Common myeloid progenitor, CD34-positive (primary cell): ENCODE data around the gene ZNF750.
A peak's percentile ranks its signal among the peaks of the same experiment; 100 is the strongest.

Source experiments
- CTCF ChIA-PET: fragments of 350-600 bp; sonication (Branson Sonifier 250); formaldehyde crosslinking; loops from one replicate; lab custom pipeline; 2021; ENCODE audit warnings: antibody characterized with exemption; lab: Charles Lee
- POLR2A ChIA-PET: fragments of 350-600 bp; sonication (Branson Sonifier 250); formaldehyde crosslinking; loops from one replicate; lab custom pipeline; 2021; ENCODE audit warnings: antibody characterized with exemption; lab: Charles Lee
- DNase-seq, 3 donors: peaks; one replicate each; pipeline versions ENCODE4 v3.0.0 to v3.0.0-alpha.2; 2013
- H3K27ac ChIP-seq, 2 experiments: 1 replicate in 1 of 2; 2 replicates in 1 of 2; pipeline ENCODE4 v1.7.0; 2013; ENCODE audit warnings: inconsistent platforms in 2 of 2, low read length in 2 of 2, mild to moderate bottlenecking in 2 of 2, low read depth in 1 of 2, moderate library complexity in 1 of 2; ENCODE audit not compliant: severe bottlenecking in 2 of 2, insufficient read depth in 1 of 2, poor library complexity in 1 of 2
- H3K27me3 ChIP-seq, 5 experiments: replicated peaks in 2 of 5; 1 replicate in 3 of 5; 2 replicates in 2 of 5; pipeline versions ENCODE4 v1.6.1 to v1.7.0; 2013; ENCODE audit warnings: low read length in 4 of 5, mild to moderate bottlenecking in 2 of 5, moderate library complexity in 2 of 5, inconsistent platforms in 1 of 5; ENCODE audit not compliant: insufficient read depth in 5 of 5, control insufficient read depth in 4 of 5
- H3K36me3 ChIP-seq, 4 experiments: 1 replicate in 2 of 4; 2 replicates in 2 of 4; pipeline versions ENCODE4 v1.6.1 to v1.7.0; 2013; ENCODE audit warnings: low read length in 3 of 4, control low read depth in 1 of 4, mild to moderate bottlenecking in 1 of 4; ENCODE audit not compliant: control insufficient read depth in 4 of 4, insufficient read depth in 4 of 4
- H3K4me1 ChIP-seq, 4 experiments: 1 replicate in 3 of 4; 2 replicates in 1 of 4; pipeline versions ENCODE4 v1.6.1 to v1.7.1; 2013; ENCODE audit warnings: low read length in 3 of 4, mild to moderate bottlenecking in 3 of 4, control low read depth in 1 of 4, inconsistent platforms in 1 of 4, moderate library complexity in 1 of 4; ENCODE audit not compliant: control insufficient read depth in 4 of 4, insufficient read depth in 4 of 4; ENCODE audit errors: control extremely low read depth in 1 of 4
- H3K4me3 ChIP-seq, 7 experiments: 1 replicate in 4 of 7; 2 replicates in 3 of 7; pipeline versions ENCODE4 v1.5.1 to v1.7.0; 2013; ENCODE audit warnings: mild to moderate bottlenecking in 7 of 7, low read length in 6 of 7, moderate library complexity in 6 of 7, inconsistent platforms in 2 of 7, low read depth in 2 of 7, control low read depth in 1 of 7; ENCODE audit not compliant: insufficient read depth in 4 of 7, control insufficient read depth in 1 of 7; ENCODE audit errors: extremely low read depth in 1 of 7
- H3K9me3 ChIP-seq, 5 experiments: 1 replicate in 4 of 5; 2 replicates in 1 of 5; pipeline versions ENCODE4 v1.6.1 to v1.7.1; 2013; ENCODE audit warnings: low read length in 4 of 5, mild to moderate bottlenecking in 2 of 5, inconsistent platforms in 1 of 5, low read depth in 1 of 5, moderate library complexity in 1 of 5; ENCODE audit not compliant: control insufficient read depth in 4 of 5, insufficient read depth in 2 of 5; ENCODE audit errors: control extremely low read depth in 1 of 5
- WGBS: methylation state at CpG from one replicate; pipeline ENCODE4 v1.1.5; 2013; ENCODE audit not compliant: insufficient coverage; 5-methylcytosine and 5-hydroxymethylcytosine counted together

ZNF750 gene

GRCh38 chr17:82820278-82821251, 19.3 kb downstream of the ZNF750 start:
- H3K36me3 ChIP-seq = peaks cover 7 to 52% (median 33%) of the 10 kb centered on the region in 4 experiments
- ChIA-PET CTCF (interaction anchor here (0.6 to 1.1 kb wide), 3 partner anchors 29 to 132 kb away, joined by 3 read pairs; no protein-coding TSS in a partner anchor), POLR2A (no interaction called here)
- H3K4me3 ChIP-seq = no peak overlapping the region
- H3K27ac ChIP-seq = no peak overlapping the region
- DNase-seq = peak; percentile 13 to 57 (median 50)
- H3K9me3 ChIP-seq = peaks cover 4 to 33% (median 17%) of the 10 kb centered on the region in 5 experiments
- no peaks in the 10 kb centered on the region for H3K27me3 ChIP-seq
- peaks cover 0 to under 1% (median 0%) of the 10 kb centered on the region in 4 experiments for H3K4me1 ChIP-seq
- 98% methylated on average over 4 of the region's 5 CpGs for WGBS

GRCh38 chr17:82817947-82818346, 21.9 kb downstream of the ZNF750 start:
- ChIA-PET CTCF (interaction anchor here (0.8 to 1.9 kb wide), 7 partner anchors 13 to 150 kb away, joined by 3 to 7 read pairs (median 3); no protein-coding TSS in a partner anchor), POLR2A (interaction anchor here (0.5 kb wide), 1 partner anchor 28 kb away, joined by 3 read pairs; no protein-coding TSS in a partner anchor)
- Histone ChIP-seq H3K27ac (no peak overlapping the region), H3K4me1 (peaks cover 0 to 4% (median 0%) of the 10 kb centered on the region in 4 experiments), H3K36me3 (peaks cover 9 to 58% (median 38%) of the 10 kb centered on the region in 4 experiments), H3K4me3 (no peak overlapping the region), H3K9me3 (peaks cover 4 to 33% (median 17%) of the 10 kb centered on the region in 5 experiments), H3K27me3 (no peaks in the 10 kb centered on the region)
- no peak for DNase-seq
- WGBS = 95% methylated on average over 5 of the region's 5 CpGs

- H3K9me3 ChIP-seq = peaks cover 4 to 27% (median 13%) of the 10 kb centered on the region in 5 experiments
- no peak overlapping the region for H3K27ac ChIP-seq
- CTCF ChIA-PET = interaction anchor here (1.9 kb wide), 1 partner anchor 14 kb away, joined by 7 read pairs; no protein-coding TSS in a partner anchor
- H3K36me3 ChIP-seq = peaks cover 9 to 56% (median 42%) of the 10 kb centered on the region in 4 experiments
- WGBS = 81% methylated on average over 6 of the region's 7 CpGs
- no peaks in the 10 kb centered on the region for H3K27me3 ChIP-seq
- DNase-seq = no peak
- POLR2A ChIA-PET = no interaction called here
- H3K4me1 ChIP-seq = peaks cover 0 to 4% (median 0%) of the 10 kb centered on the region in 4 experiments
- H3K4me3 ChIP-seq = no peak overlapping the region
Measured at GRCh38 chr17:82816358-82816757, 23.5 kb downstream of the ZNF750 start.

- POLR2A ChIA-PET = no interaction called here
- H3K4me3 ChIP-seq = no peak overlapping the region
- peaks cover 9 to 60% (median 43%) of the 10 kb centered on the region in 4 experiments for H3K36me3 ChIP-seq
- H3K4me1 ChIP-seq = peaks cover 0 to 4% (median 0%) of the 10 kb centered on the region in 4 experiments
- no peak for DNase-seq
- H3K9me3 ChIP-seq = peaks cover 4 to 27% (median 11%) of the 10 kb centered on the region in 5 experiments
- WGBS = 82% methylated on average over 9 of the region's 13 CpGs
- no peak overlapping the region for H3K27ac ChIP-seq
- CTCF ChIA-PET = no interaction called here
- no peaks in the 10 kb centered on the region for H3K27me3 ChIP-seq
Measured at GRCh38 chr17:82815790-82816305, 24.0 kb downstream of the ZNF750 start.

GRCh38 chr17:82815354-82815753, 24.5 kb downstream of the ZNF750 start:
- Histone ChIP-seq H3K4me3 (no peak overlapping the region), H3K36me3 (peaks cover 12 to 63% (median 44%) of the 10 kb centered on the region in 4 experiments), H3K4me1 (peaks cover 0 to 4% (median 0%) of the 10 kb centered on the region in 4 experiments), H3K27me3 (no peaks in the 10 kb centered on the region), H3K27ac (no peak overlapping the region), H3K9me3 (peaks cover 2 to 23% (median 7%) of the 10 kb centered on the region in 5 experiments)
- WGBS = 88% methylated on average over 5 of the region's 5 CpGs
- POLR2A ChIA-PET = no interaction called here
- CTCF ChIA-PET = interaction anchor here (1.7 kb wide), 1 partner anchor 10 kb away, joined by 4 read pairs; no protein-coding TSS in a partner anchor
- no peak for DNase-seq

- H3K27me3 ChIP-seq = no peaks in the 10 kb centered on the region
- peaks cover 0 to 4% (median 0%) of the 10 kb centered on the region in 4 experiments for H3K4me1 ChIP-seq
- peaks cover 0 to 18% (median 7%) of the 10 kb centered on the region in 5 experiments for H3K9me3 ChIP-seq
- ChIA-PET POLR2A (no interaction called here), CTCF (interaction anchor here (1.7 to 1.8 kb wide), 2 partner anchors 10 kb away, joined by 4 read pairs; no protein-coding TSS in a partner anchor)
- H3K36me3 ChIP-seq = peaks cover 12 to 63% (median 42%) of the 10 kb centered on the region in 4 experiments
- whole genome bisulfite sequencing = 98% methylated on average over 20 of the region's 20 CpGs
- no peak for DNase-seq
- H3K27ac ChIP-seq = no peak overlapping the region
- no peak overlapping the region for H3K4me3 ChIP-seq
Measured at GRCh38 chr17:82814834-82815233, 25.0 kb downstream of the ZNF750 start.
